Embryonic facial prominence (tissue), 1 donor: ENCODE measurements around the gene HACD3.
"Not testable (repeated sequence)": the region's sequence is repeated elsewhere in the genome, so short reads cannot be mapped to it uniquely, and the experiment has no call there.

ENCODE experiments used
- DNase-seq: peaks from one replicate; pipeline ENCODE4 v3.0.0-alpha.2; 2016; ENCODE audit errors: extremely low spot score

The HACD3 gene

DNA sequence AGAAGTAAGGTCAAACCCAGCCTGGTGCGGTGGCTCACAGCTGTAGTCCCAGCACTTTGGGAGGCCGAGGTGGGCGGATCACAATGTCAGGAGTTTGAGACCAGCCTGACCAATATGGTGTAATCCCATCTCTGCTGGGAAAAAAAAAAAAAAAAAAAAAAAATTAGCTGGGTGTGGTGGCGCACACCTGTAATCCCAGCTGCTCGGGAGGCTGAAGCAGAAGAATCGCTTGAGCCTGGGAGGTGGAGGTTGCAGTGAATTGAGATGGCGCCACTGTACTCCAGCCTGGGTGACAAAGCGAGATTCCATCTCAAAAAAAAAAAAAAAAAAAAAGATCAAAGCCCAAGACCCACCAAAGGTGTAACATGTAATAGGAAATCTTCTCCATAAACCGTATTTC is 19.0 kb downstream of the HACD3 start:
- not testable (repeated sequence) for DNase-seq

DNA sequence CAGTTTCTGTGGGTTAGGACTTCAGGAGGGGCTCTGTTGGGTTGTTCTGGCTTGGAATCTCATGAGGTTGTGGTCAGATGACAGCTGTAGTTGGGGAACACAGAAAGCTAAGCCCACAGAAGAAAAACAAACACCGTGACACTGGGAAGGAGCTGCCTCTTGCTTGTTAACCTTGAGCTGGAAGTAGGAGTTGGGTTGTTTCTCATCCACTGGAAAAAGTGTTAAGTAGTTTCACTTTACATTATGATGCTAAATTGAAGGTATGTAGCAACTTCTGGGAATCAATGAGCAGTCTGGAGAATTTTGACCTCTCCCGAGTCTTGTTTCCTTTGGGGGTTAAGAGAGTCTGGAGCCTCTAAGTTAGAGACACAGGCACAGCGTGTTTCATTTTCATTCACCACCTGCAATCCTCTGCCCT is 20.4 kb downstream of the HACD3 start:
- no peak for DNase-seq

DNA sequence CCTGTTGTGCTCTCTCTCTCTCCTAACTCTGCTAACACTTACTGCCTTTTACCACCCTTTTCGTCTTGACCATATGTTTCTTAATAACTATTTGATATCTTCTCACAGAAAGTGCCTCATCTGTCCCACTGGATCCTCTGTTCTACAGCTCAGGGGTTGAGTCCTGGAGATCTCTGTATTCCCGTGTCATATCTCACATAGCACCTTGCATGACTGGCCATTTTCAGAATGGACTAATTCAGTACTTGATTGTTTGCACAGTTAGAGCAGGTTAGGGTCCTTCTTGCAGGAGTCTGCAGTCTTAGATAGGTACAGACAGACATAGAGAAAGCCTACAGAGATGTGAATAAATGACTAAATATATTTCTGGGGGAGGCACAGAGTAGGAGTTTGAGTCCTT is 20.9 kb downstream of the HACD3 start:
- DNase-seq, result no peak

DNA sequence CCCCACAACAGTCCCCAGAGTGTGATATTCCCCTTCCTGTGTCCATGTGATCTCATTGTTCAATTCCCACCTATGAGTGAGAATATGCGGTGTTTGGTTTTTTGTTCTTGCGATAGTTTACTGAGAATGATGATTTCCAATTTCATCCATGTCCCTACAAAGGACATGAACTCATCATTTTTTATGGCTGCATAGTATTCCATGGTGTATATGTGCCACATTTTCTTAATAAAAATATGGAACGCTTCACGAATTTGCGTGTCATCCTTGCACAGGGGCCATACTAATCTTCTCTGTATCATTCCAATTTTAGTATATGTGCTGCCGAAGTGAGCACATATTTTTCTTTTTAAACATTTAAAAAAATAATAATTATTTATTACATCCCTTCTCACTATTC is 22.6 kb downstream of the HACD3 start:
- DNase-seq, result not testable (repeated sequence)

DNA sequence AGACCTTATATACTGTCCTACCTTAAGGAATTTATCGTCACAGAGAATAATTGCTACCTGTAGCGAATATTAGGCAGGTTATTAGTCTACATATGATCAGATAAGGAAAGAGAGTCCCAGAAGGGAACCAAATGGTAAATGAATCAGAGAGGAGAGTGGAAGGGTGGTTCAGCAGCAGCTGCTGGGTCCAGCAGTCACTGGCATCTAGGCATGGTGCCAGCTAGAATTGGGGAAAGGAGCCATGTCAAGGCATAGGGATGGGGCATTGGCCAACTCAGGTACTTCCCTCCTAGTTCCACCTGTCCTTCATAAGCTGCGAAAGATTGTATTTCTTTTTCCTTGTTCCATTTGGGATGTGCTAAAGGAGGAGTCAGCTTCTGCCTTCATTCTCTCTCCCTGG is 23.4 kb downstream of the HACD3 start:
- no peak for DNase-seq

DNA sequence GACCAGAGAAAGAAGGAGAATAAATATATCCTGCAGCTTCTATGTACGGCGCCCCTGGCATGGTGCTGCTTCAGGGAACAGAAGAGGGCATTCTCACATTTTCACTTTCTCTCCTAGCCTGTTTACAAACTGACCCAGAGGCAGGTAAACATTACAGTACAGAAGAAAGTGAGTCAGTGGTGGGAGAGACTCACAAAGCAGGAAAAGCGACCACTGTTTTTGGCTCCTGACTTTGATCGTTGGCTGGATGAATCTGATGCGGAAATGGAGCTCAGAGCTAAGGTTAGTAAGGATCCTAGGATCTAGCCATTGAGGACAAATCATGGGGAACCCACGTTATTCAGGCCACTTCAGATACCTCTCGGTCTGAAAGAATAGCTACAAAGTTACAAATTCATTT is 26.4 kb downstream of the HACD3 start:
- no peak for DNase-seq

DNA sequence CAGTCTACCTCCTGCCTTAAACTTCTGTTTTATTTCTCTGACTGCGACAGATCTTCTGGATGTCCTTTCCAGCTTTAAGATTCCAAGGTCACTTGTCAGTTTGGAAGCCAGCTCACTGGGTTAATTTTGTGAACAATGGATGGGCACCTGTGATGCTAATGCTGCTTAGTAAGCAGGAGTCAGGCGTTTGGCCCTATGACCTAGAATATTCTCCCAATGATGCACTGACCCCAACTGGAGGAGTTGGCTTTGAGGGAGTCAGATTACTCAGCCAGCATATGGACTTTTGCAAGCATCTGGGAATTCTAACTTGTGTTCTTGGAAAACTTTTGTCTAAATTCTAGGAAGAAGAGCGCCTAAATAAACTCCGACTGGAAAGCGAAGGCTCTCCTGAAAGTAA is 28.1 kb downstream of the HACD3 start:
- DNase-seq, result no peak

DNA sequence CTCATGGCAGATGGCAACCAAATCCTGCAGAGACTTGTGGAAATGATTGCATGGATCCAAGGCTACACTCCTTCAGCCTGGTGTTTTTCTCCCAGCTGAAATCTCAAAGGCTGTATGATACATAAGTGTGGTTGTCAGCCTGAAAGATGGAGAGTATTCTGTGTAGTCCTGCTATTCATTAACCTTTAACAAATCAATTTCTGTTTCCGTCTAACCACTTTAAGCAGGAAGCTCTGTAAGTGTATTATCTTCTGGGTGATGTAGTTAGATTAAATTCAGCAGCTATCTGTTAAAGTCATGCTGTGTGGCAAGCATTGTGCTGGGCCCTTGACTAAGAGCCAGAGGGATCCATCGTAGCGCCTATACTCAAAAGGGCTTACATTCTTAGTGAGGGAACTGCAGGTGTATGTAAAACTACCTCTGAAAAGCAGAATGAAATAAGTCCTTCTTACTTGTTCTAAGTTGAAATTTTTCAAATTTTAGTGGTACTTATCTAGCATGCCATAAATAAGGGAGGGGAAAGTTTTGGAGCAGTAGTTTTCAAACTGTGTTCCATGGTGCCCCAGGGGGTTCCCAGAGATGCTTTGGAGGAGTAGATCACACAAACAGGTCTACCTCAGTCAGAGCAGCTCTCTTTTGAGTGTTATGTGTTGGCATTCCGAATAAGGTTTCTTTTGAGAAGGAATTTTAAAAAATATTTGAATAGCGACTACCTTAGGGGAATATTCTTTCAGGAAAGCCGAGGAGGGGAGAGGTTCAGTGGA is 28.9 kb downstream of the HACD3 start:
- no peak for DNase-seq

DNA sequence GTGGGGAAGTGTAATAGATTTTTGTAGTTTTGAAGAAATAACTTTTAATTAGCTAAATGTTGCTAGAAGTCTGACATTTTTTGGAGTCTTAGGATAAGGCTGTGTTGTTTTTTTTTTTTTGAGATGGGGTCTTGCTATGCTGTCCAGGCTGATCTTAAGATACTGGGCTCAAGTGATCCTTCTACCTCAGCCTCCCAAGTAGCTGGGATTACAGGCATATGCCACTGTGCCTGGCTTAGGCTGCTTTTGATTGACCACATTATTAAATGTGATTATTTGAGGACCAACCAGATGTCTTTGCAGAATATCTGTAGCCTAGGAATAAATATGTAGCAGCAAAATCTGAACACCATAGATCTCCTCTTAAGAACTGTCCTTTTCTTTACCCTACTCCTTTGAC is 29.7 kb downstream of the HACD3 start:
- DNase-seq, result no peak

DNA sequence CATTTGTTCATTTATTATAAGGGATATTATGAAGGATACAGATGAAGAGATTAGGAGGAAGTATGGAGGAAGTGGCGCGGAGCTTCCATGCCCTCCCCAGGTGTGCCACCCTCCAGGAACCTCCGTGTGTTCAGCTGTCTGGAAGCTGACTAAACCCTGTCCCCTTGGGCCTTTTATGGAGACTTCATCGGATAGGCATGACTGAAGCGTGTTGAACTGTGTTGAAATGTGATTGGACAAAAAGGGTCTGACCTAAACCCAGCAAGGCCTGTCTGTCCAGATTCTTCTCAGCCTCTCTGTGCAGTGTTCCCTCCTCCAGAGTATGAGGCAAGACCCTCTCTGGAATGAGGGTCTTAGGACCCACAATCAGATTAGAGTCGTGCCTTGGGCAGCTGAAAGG is 31.7 kb downstream of the HACD3 start:
- DNase-seq, result no peak

DNA sequence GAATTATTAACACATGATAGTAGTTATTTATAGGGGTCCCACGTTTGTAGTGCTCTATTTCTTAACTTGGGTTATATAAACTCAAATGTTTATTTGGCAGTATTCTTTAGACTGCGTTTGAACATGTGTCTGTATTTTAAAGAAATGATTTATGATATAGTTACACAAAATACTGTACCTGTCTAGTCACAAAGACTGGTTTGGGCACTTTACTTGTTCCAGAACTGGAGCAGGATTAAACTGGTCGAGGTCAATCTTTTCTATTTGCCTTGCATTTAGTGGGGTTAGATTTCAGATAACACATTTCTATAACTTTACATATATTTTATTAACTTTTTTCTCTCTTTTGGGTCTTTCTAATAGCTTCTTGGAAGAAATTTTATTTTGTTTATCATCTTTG is 39.5 kb downstream of the HACD3 start:
- no peak for DNase-seq

DNA sequence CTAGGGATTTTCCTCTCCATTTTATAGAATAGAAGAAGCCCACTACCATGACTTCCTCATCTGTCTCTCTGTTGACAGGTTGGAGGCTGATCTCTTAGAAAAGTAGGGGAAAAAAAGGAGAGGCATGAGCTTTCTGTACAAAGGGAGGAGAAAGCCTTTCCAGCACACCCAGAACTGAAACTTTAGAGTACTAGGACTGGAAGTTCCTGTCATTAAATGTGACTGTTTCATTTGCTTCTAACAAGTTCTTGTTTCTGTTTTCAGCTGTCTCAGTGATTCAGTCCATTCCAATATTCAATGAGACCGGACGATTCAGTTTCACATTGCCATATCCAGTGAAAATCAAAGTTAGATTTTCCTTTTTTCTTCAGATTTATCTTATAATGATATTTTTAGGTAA is 41.7 kb downstream of the HACD3 start:
- no peak for DNase-seq

DNA sequence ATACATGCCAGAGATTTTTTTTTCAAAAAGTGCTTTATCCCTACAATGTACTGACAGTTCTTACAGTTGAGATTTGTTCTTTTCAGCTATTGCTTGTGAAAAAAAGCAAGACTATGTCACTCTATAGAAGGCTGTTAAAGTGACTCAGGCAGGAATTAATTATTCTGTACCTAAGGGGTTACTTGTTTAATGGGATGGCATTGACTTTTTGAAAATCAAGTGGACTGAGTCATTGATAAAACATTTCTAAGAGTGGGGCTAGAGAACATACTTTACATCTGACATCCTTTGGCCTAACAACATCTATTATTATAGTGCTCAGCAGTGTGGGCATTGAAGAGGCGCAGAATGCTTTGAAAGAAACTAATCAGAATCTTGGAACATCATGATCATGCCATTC is 46.4 kb downstream of the HACD3 start:
- no peak for DNase-seq

DNA sequence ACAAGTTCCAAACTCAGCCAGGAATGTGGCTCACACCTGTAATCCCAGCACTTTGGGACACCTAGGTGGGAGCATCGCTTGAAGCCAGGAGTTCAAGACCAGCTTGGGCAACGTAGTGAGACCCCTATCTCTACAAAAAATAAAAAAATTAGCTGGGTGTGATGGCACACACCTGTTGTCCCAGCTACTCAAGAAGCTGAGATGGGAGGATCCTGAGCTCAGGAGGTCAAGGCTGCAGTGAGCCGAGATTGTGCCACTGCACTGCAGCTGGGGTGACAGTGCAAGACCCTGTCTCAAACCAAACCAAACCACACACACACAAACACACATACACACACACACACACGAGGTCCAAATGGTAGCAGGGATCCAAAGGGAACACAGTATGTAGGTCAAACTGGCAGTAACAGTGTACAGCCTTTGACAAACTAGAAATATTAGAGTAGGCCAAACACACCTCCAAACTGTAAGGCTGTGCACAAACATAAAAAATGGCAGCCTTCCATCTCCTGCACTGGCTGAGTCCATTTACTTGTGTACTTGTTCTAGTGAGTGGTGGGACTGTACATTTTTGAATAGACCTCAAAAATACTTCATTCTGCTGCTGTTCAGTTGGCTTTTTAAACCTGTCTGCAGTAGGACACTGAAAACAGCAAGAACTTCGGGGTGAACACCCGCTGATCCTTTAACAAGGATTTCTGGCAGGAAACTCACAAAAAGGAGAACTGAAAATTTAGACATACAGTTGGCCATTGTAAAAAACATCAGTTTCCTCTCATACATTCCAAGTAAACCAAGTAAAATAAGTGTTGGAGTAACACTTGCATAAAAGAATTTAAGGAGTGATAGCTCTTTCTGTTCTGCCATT is 47.1 kb downstream of the HACD3 start:
- DNase-seq, result no peak

DNA sequence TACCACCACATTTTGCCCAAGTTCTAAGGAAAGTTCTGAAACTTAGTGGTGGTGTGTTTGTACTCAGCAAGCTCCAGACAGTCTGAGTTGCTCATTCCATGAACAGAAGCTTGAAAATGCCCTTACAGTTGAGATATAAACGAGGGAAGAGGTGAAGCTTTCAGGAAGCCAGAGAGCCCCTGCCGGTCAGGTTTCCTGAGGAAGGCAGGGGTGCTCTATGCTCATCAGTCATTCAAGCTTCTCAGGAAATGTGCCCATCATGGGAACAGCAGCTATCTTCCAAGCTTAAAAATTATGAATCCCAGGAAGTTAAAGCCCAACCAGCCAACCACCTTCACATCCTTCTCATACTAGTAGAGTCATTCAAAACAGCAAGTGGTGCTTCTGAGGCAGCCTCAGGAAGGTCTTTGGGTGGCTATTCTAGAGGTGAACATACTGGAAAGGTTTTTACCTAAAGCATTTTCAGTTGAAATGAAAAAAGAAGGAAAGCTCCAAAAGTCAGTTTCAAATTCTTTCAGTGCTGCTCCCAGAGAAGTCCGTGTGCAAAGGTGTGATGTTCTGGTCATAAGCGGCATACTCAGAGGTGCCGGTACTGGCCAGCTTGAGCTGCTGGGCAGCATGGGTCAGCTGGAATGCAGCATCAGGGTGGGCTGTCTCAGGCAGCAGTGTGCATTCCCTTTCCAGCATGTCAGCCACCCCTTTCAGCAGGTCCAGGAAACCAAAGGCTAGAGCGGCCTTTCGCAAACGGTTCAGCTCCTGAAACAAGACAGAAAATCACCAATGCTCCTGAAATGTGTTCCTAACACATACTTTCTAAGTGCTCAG is 48.9 kb downstream of the HACD3 start:
- DNase-seq, result no peak

DNA sequence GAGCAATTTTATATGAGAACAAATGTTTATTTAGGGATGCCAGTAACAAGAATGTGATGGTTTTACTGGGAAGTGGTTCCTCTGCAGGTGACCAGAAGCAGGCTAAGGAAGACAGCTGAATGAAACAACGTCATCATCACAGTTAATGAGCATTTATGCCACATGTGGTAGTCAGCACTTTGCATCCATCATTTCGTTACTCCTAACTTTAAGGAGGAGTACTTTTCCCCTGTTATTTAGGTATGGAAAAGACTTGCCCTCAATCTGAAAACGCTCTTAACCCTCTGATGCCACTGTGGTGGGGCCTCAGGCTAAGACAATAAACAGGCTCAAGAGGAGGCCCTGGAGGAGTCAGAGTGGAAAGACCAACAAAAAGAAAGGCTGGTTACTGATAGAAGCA is 49.5 kb downstream of the HACD3 start:
- no peak for DNase-seq

DNA sequence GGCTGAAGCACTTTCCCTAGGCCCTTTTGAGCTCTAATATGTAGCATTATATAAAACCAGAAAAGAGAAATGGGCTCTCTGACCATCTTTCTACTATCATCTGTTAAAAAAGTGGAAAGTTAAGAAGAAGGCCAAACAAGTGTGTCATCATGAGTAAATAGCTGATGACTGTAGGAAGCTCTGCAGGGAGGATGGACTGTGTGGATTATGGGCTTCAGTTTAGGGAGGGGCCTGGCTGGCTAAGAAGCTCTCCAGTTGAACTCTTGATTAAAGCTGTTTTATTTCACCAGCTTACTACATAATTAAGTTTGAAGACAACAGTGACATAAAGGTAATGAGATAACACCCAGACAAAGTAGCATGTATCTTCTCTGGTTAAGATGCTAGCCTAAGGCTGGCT is 50.0 kb downstream of the HACD3 start:
- DNase-seq, result no peak

DNA sequence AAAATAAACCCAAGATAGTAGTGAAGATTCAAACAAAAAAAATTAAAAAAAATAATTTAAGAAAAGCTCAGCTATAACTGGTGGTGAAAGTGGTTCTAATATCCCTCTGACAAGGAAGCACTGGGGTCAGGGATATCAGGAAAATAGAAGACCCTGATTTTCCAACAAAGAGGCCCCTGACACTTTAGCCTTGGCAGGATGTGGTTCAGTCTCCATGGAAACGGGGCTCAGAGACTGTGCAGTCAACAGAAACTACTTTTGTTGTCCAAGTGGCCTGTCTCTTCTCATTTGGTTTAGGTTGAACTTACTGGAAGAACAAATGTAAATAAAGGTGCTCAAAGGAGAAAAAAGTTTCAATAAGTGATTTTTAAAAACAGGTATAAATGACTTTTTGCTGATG is 53.4 kb downstream of the HACD3 start:
- no peak for DNase-seq

DNA sequence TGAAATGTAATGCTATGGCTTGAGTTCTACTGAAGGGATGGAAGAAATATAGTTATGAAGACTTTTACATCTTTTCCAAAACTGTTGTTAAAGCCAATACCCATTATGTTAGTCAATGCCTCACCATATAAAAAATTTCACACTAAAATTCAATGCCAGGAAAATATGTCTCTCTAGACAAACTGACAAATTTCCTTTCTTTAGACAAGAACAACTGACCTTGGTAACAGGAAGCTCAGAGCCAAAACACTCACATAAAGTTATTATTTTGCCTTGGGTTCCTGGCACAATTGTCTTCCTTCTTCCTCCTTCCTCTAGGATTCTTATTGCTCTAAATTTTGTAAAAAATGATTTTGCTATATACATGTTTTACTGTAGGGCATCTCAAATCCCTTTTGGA is 54.0 kb downstream of the HACD3 start:
- DNase-seq, result no peak

DNA sequence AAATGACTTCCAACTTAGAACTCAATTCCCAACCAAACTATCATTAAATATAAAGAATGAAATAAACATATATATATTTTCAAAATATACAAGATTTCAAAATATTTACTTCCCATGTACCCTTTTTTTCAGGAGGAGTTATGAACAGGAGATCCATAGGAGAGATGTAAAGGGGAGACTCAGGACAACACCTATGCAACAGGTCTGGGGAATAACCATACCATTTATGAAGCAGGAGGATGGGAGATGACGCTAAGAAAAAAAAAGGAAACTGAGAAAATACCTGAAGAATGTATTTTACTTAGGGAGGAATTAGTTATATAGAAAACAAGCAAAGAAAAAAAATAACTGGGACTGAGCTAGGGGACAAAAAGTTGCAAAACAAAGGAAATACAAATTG is 56.8 kb downstream of the HACD3 start:
- DNase-seq, result no peak

DNA sequence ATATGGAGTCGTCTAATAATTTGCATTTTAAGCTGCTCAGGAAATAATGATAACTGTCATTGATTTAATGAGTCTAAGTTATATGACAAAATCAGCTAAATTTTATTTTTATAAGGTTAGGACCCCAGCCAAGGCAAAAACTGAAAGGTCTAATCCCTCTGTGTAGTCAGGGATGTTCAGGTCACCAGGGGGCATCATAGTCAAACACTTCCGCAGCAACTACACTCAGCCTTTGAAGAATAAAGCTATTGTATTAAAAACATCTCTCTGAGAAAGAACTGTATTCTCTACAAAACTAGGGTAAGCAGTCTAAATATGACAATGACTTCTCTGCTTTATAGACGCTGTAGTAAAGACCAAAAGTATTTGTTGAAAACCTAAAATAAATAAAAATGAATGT is 65.7 kb downstream of the HACD3 start:
- no peak for DNase-seq

DNA sequence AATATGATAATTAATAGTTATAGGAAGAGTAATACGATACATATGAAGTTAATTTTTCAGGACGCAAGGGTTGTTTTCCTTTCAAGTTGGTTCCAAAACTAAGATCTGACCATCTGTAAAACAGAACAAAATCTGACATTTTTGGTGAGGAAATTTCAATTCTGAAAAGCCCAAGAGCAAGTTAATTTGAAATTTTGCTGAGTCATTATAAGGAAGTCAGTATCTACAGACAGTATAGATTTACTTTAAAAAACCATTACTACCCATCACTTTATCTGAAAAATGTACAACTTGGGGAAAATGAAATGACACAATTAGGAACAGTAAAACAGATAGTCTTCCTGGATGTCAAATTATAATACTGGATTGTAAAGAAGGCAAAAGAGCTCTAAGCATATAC is 68.2 kb downstream of the HACD3 start:
- DNase-seq, result no peak
